NK-92 (cell line): ENCODE data around the gene GTF2I.
"Not testable (repeated sequence)": the region's sequence is repeated elsewhere in the genome, so short reads cannot be mapped to it uniquely, and the experiment has no call there.

ENCODE experiments used
- DNase-seq: peaks from one replicate; lab custom pipeline; 2025; ENCODE audit not compliant: unreplicated experiment; lab: John Stamatoyannopoulos, UW

GTF2I gene

DNA sequence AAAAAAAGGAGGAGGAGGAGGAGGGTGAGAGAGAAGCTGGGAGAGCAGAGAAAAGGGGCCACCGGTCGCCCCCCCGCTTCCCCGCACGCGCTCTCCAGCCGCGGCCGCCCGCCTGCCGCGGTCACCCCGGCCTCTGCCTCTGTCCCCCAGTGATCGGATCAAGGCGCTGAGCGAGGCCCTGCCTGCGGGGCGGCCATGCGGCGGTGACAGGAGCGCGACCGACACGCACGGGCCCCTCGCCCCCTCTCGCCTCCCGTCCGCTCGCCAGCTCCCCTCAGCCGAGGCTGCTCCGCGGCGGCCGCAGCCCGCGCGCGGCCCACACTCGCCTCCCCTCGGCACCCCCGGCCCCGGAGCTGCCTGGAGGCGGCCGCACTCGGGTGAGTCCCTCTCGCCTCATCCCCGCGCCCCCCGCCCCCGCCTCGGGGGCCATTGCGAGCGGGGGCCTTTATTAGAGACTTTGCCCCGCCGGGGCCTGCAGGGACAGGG is at the start of gene GTF2I:
Gene GTF2I, plus strand, starts transcription at position 27 of the 486 bp plus-strand sequence. CDS start 31,411 bp downstream, outside the sequence.
- no peak for DNase-seq

DNA sequence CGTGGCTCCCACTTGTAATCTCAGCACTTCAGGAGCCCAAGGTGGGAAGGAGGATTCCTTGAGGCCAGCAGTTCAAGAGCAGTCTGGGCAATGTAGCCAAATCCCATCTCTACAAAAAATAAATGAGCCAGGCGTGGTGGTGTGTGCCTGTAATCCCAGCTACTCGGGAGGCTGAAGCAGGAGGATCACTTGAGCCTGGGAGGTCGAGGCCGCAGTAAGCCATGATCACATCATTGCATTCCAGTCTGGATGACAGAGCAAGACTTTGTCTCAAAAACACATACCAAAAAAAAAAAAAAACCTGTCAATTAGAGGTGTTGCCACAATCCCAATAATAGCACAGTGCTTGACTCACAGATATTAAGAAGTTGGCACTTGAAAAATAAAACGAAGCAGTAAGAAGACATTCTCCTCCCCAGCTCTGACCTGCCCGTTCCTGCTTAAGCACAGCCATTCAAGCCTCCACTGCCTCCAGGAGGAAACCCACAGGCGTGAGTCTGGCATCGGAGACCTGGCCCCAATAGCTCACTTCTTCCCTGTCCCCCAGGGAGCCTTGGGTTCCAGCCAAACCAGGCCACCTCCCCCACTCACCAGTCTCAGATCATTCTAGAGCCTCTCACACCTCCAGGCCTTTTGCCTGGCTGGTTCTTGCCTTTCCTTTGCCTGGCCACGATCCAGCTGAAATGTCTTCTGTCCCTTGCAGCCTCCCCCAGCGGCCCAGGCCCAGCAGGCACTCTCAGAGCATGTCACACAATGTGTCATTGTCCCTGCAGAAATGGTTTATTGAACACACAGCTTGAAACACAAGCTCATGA is 45.3 kb upstream of the GTF2I start:
- DNase-seq: no peak

- no peak for DNase-seq
Measured at GRCh38 chr7:74615933-74616780, 41.4 kb upstream of the GTF2I start.

GRCh38 chr7:74617180-74617744 is 40.3 kb upstream of the GTF2I start:
- no peak for DNase-seq

DNA sequence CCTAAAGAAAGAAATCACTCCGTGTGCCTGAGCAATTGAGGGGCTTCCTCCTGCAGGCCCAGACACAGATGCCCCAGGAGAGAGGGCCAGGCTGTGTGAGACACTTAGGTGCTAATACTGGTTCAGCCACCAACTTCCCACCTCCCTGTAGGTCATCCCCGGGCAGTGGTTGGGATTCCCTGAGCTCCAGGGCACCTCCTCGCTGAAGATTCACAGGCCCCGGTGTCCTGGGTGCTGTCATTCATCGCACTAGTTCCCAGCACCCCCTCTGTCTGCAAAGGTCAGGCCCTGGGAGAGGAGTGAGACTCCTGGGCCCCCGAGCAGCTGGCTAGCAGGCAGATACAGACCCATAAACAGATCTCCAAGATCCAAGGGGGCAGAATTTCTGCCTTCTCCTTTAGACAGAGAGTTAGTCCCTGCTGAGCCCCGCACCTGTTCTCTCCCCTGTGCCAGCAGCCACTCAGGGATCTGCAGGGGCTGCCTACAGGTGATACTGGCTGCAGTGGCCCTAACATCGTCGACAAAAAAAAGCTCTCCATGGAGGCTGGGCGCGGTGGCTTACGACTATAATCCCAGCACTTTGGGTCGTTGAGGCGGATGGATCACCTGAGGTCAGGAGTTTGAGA is 38.2 kb upstream of the GTF2I start:
- no peak for DNase-seq

DNA sequence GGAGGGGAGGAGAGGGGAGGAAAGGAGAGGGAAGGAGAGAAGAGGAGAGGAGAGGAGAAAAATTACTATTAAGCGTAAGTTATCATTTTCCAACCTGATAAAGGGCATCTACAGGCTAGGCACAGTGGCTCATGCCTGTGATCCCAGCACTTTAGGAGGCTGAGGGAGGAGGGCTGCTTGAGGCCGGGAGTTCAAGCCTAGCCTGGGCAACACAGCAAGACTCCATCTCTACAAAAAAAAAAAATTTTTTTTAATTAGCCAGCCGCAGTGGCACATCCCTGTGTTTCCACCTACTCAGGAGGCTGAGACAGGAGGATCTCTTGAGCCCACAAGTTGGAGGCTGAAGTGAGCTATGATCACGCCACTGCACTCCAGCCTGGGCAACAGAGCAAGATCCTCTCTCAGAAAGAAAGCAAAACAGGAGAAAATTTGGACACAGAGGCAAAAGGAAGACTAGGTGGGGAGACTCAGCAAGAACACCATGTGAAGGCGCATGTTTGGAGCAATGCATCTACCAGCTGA is 35.2 kb upstream of the GTF2I start:
- no peak for DNase-seq

DNA sequence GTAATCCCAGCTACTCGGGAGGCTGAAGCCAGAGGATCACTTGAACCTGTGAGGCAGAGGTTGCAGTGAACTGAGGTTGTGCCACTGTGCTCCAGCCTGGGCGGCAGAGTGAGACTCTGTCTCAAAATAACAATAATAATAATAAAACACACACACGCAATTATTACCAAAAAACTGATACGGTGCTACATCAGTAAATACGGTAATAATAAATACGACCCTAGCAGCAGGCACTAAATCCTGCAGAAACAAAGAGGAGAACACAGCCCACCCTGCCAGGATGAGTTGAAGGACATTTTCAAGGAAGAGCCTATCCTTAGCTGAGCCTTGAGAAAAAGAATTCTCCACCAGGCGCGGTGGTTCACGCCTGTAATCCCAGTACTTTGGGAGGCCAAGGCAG is 34.4 kb upstream of the GTF2I start:
- no peak for DNase-seq

DNA sequence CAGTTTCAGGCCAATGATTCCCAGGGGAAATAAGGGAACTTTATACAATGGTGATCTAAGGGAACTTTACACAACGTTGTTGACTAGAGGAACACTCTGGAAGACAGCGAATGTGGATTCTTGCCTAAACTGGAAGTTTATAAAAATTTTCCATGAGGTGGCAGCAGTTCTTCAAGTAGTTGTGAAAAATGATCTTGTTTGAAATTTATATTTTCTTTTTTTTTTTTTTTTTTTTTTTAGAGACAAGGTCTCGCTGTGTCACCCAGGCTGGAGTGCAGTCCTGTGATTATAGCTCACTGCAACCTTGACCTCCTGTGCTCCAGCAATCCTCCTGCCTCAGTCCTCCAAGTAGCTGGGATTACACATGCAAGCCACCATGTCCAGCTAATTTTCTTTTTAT is 32.1 kb upstream of the GTF2I start:
- DNase-seq: no peak

- DNase-seq: no peak
Measured at GRCh38 chr7:74627661-74628411, 29.7 kb upstream of the GTF2I start.

- DNase-seq: no peak
Measured at GRCh38 chr7:74632505-74632904, 25.0 kb upstream of the GTF2I start.

GRCh38 chr7:74633451-74633921 is 24.0 kb upstream of the GTF2I start:
- DNase-seq: no peak

DNA sequence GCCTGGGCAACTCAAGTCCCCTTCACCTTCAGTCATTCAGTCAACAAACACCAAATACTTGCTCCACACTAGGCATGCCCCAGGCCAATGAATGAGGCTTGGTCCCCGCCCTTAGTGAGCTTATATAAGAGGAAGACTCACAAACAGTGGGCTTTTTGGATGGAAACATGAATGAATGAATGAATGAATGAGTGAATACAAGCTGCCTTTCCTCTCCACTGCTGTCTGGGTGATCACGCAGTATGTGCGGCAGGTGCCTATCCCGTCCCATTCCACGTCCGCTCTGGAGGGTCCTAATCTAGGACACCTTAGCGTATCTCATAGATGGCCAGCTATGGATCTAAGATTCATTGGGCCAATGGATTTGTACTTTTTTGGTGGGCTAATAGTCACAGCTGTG is 19.8 kb upstream of the GTF2I start:
- no peak for DNase-seq

GRCh38 chr7:74650055-74650454 is 7.5 kb upstream of the GTF2I start:
- DNase-seq: not testable (repeated sequence)

- not testable (repeated sequence) for DNase-seq
Measured at GRCh38 chr7:74650493-74651132, 6.9 kb upstream of the GTF2I start.

- DNase-seq: not testable (repeated sequence)
Measured at GRCh38 chr7:74651133-74651504, 6.4 kb upstream of the GTF2I start.

GRCh38 chr7:74653686-74654181 is 3.8 kb upstream of the GTF2I start:
- DNase-seq: no peak

DNA sequence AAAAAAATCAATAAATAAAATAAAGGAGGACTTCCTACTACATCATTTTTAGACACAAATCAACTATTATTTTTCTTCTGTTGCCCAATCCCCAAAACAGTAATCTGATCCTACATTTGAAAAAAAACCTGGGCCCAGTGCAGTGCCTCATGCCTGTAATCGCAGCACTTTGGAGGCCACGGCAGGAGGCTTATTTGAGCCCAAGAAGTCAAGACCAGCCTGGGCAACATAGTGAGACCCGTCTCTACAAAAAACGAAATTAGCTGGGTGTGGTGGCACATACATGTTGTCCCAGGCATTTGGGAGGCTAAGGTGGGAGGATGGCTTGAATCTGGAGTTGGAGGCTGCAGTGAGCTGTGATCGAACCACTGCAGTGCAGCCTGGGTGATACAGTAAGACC is 2.7 kb upstream of the GTF2I start:
- DNase-seq: no peak

- no peak for DNase-seq
Measured at GRCh38 chr7:74655324-74655723, 2.2 kb upstream of the GTF2I start.

GRCh38 chr7:74655768-74656440 is 1.6 kb upstream of the GTF2I start:
- DNase-seq: no peak
